H1 (cell line): ENCODE measurements around the gene PTPRG. TPM values are rescaled to one million over a fixed set of nuclear protein-coding genes. Genes with fewer than 3 reads are reported as not detected.

Experiments
- ASH2L ChIP-seq: fragments of 200-600, 300-600 bp; sonication (generic); IDR thresholded peaks from one replicate; pipeline ENCODE4 v1.7.1; 2017; ENCODE audit warnings: low read length
- BRCA1 ChIP-seq: IDR thresholded peaks from 2 replicates; pipeline ENCODE4 v1.6.1; 2012; ENCODE audit warnings: low read depth, low read length, improper control_type of control experiment
- CBX5 ChIP-seq: fragments of 300-800, 300-1000 bp; sonication (generic); IDR thresholded peaks from 2 replicates; pipeline ENCODE4 v1.7.1; 2016; ENCODE audit warnings: antibody characterized with exemption, low read length, low read depth
- CTBP2 ChIP-seq: IDR thresholded peaks from 2 replicates; pipeline ENCODE4 v1.7.0; 2011; ENCODE audit warnings: borderline replicate concordance, mild to moderate bottlenecking, moderate library complexity, mixed read lengths, low read length; ENCODE audit not compliant: insufficient read depth, insufficient read length
- E2F6 ChIP-seq: IDR thresholded peaks from 2 replicates; pipeline ENCODE4 v1.6.1; 2012; ENCODE audit warnings: inconsistent platforms
- GTF2F1 ChIP-seq: IDR thresholded peaks from 2 replicates; pipeline ENCODE4 v1.6.1; 2012; ENCODE audit warnings: low read depth, low read length, improper control_type of control experiment, borderline replicate concordance
- HDAC6 ChIP-seq: IDR thresholded peaks from one replicate; pipeline ENCODE4 v1.7.1; 2012; ENCODE audit warnings: low read depth, mild to moderate bottlenecking, inconsistent platforms, low read length, moderate library complexity
- PHF8 ChIP-seq: fragments of 200-600 bp; sonication (generic); conservative IDR thresholded peaks from 2 replicates; pipeline ENCODE4 v1.7.1; 2012; ENCODE audit warnings: low read depth, mild to moderate bottlenecking, inconsistent platforms, low read length, moderate library complexity
- RFX5 ChIP-seq: IDR thresholded peaks from 2 replicates; pipeline ENCODE4 v1.6.1; 2011; ENCODE audit warnings: low read depth, low read length, improper control_type of control experiment, borderline replicate concordance
- polyA plus RNA-seq, 7 experiments: library from polyadenylated mRNA; depleted of rRNA in 3 of 7; stranded (reverse) in 5 of 7; unstranded in 2 of 7; fragments of >200 nt in 5 of 7; fragments of 200-250 nt in 2 of 7; gene quantifications; 1 replicate in 5 of 7; 2 replicates in 1 of 7; 4 replicates in 1 of 7; pipeline versions ENCODE4 v1.2.1 to v1.2.3, GENCODE V29; 2011 to 2013; ENCODE audit warnings: missing spikeins in 2 of 7, mixed read lengths in 2 of 7
- total RNA-seq: library from RNA; stranded (reverse); fragmentation: NEBNext Ultra II Directional; extraction: Animal tissue kit (Norgen Biotek cat#: 25700); gene quantifications from 2 replicates; pipeline ENCODE4 v1.2.1, GENCODE V29; 2021
- TF ChIP-seq, protein P1 (sequence below): IDR thresholded peaks from 2 replicates; pipeline ENCODE4 v1.6.1; 2012; ENCODE audit warnings: inconsistent platforms

The PTPRG gene
- total and polyA plus RNA-seq, 2 of the 8 experiments (the other 6 are each of a cell fraction or from before 2014, with no cell fraction given): 23.3 to 96.2 TPM

DNA sequence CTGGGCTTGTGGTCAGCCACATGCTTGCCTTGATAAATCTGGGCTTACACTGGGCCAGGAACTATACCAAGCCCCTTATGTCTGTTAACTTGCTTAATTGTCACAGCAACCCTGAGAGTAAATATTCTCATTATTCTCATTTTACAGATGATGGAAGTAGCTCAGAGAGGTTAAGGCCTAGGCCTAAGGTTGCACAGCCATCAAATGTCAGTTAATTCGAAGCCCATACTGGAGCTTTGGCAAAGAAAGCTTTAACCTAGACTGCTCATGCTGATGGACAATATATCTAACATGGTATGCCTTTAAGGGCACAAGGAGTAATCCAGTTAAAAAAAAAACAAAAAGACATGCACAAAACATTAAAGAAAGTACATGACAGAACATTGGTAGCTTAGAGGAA lies 591.9 kb downstream of the PTPRG start (continued):
- TF ChIP-seq BRCA1 (no peak), GTF2F1 (no peak), RFX5 (no peak), E2F6 (no peak), CTBP2 (no peak), HDAC6 (no peak), ASH2L (no peak), CBX5 (no peak), PHF8 (no peak)
- TF ChIP-seq, protein P1, sequence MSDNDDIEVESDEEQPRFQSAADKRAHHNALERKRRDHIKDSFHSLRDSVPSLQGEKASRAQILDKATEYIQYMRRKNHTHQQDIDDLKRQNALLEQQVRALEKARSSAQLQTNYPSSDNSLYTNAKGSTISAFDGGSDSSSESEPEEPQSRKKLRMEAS: no peak
